HG03280 (cell line): ENCODE measurements around the gene RNF150.

ENCODE experiments used
- ATAC-seq: cut with Tn5 transposase; IDR thresholded peaks from one replicate; pipeline ENCODE4 v1.9.1; 2021; ENCODE audit warnings: mild to moderate bottlenecking, moderate library complexity; ENCODE audit not compliant: unreplicated experiment

Gene RNF150

DNA sequence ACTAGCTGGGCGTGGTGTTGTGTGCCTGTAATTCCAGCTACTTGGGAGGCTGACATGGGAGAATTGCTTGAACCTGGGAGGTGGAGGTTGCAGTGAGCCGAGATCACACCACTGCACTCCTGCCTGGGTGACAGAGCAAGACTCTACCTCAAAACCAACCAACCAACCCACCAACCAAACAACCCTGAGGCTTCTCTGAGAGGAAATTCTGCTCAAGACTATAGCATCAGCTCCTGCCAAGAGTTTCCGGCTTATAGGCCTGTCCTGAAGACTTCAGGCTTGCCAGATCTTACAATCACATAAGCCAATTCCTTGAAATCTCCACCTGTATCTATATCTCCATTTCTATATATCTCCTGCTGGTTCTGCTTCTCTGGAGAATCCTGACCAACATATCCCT, 203.3 kb downstream of the RNF150 start:
- no peak for ATAC-seq

DNA sequence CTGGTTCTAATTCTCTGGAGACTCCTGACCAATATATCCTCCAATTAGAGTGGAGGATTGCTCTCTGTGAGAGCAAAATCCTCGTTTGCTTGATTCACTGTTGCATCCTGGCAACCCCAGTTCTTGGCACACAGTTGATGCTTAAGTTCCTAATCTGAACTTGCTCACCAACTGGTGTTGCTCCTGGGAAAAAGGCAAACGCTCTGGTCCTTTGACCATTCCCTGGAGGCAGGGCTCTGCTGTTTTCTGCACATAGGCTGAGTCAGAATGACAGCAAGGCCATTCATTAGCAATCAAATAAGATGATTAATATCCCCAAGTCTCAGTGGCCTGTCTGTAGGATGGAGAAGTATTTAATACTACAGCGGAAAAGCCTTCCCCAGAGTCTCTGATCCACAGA, 204.4 kb downstream of the RNF150 start:
- ATAC-seq = no peak

DNA sequence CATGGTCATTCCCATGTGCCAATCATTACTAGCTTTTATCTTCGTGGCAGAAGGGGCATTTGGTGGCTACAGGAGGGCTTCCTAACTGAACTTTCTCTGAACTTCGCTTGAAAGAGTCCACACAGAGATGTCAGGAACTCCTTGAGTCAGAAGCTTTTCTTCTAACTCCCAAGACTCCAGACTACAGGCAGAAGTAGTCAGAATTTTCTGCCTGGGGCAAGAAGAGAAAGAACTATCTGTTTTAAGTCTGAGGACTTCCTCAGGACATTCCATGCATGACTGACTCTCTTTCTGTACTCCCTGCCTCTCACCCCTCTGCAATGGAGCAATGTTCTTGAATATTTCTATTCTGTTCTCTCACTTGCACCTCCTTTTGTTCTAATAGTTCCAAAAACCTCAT, 206.6 kb downstream of the RNF150 start:
- ATAC-seq = no peak

DNA sequence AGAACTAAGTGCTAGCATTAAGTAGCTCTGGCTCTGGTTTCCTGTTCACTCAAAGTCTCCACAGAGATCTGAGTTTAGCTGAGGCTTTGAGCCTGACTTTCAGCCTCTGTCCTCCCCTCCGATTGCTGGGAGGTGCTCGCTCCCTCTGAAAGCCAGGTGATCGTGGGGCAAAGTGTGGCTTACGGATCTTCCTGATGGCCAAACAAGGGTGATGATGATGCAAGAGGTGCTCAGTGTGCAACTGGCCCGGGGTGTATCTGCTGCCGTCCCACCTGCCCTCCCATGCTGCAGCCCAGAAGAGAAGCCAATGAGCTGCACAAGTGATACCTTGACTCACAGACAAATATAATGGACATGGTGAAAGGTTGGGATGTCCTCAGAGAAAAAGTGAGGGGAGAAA, 207.9 kb downstream of the RNF150 start:
- no peak for ATAC-seq

DNA sequence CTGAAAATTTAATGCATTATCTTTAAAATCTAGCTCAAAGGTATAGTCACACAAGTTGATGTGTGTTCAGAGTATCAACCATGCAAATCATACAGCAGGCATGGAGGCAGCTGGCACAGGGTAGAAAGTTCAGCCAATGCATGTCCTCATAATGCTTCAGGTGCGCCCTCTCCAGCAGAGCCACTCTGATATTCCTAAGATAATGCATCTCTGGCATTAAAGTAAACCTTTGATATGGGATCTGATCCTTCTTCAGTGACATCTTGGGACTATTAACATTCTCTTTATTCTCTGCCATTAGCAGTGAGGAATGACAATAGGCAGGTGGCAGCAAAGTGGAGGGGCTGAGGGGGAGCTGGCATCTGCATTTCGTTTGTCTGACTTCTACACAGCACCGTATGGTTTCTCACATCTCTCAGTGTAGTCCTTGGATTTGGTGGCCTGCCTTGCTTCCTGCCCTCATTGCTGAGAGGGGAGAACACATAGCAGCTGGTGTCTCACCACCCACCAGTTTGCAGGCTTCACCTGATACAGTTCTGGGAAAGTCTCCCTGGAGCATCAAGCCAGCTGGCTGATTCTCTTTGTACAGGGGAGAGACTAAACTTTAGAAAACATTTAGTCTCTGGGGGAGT, 208.4 kb downstream of the RNF150 start:
- ATAC-seq = no peak

DNA sequence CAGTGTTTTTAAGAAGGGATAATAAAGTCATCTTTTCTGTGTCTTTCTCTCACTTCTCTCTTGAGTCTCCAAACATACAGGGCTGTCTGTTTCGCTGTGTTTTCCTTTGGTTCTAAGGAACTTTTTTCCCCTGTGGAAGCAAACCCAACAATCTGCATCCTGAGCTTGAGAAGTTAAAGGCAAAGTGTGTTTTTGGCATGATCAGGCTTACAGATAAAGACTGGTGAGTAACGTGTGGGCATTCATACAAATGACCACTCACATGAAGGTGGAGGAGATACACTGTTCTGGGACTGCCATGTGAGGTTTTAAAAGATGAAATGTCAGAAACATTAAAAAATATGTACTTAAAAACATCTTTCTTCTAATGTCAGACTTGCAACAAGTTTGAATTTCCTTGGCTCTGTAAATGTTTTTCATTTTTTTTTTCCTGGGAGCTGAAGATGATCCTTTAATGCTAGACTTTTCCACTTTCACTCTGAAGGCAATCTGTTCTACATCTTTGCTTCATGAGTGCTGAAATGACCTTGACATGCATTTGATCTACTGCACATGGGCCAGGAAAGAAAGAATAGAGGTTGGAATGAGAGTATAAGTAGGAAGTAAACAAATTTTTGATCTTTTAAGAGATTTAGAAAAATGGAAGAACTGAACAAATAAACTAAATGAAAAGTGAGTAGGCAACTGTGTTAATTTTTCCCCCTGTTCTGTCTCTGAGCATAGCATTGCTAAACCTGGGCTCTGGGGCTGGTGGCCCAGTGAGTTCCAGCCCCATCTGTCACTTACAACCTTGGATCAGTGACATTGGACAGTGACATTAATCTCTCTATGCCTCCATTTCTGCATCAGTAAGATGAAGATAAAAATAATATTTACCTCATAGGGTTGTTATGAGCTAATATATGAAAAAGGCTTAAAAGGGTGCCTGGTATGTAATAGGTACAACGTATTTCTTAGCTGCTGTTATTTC, 226.0 kb downstream of the RNF150 start:
- no peak for ATAC-seq

DNA sequence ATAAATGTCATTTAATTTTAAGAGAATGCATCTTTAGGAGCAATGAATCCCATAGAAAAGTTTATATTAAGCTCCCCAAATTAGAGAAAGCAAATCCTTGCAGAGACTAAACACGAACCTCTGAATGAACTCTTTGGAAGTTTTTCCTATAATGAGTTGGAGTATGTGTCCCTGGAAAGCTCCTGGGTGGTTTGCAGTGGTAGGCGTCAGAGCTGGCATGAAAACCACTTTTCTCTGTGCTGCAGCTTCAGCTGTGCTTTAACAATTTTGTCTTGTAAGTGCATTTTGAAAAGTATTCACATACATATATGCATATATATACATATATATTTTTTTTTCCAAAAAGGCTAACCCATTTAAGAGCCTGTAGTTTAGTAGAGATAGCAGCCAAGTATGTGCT, 228.4 kb downstream of the RNF150 start:
- no peak for ATAC-seq

DNA sequence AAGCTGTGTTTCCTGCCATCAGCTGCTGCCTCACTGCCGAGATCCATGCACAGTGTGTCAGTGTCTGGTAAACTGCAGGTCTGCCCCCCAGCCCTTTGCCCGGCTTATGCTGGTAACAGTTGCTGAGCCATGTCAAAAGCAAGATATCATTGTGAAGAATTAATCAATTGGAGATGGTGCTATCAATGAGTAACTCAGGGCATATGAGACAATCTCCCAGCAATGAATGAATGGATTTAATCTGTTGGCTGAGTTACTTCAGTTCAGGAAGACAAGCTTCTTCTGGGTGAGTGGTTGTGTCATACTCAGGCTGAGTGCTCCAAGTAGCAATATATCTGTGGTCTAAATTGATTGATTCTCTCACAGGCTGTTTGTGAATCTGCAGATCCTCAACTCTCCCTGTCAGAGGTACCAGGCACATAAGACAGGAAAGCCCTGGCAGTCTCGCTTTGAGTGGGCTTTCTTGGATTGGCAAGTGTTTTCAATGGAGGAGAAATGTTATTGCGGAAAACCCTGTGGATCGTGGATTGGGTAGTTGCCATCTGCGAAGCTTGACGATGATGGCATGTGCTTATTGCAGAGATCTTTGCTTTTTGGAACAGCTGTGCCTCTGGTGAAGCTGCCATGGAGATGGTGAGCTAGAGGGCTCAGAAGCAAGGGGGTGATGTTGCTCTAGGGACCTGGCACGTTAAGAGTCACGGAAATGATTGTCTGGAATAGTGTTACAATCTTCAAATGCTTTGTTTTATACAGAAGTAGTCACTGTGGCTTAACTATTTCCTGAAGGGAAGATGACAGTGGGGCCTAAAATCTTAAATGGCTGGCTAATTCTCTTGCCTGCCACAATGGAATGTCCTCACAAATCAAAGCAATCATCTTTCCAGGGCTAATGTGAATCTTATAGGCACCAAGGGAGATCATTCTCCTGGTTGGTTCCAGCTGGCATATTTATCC, 229.5 kb downstream of the RNF150 start:
- no peak for ATAC-seq

DNA sequence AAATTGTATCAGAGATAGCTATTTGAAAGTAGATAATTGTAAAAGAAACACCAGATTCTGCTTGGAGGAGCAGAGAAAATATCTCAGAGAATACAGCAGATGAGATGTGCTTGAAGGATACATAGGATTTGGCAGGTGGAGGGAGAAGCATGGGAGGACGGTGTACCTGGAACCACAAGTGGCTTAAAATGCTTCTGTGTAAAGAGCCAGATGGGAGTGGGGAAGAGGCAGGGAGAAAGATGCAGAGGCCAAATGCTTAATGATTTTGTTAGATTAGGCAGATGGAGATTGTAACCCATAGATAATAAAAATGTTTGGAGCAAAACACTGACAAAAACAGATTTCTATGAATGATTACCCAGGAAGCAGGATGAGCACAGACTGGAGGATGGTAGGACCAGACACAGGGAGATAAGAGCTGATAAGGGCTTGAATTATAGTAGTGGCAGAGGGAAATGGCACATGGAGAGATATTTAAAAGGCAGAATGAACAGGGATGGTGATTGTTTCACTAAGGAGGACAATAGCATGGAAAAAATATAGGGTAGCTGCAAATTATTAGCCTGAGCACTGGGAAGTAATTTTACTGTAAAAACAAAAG, 231.4 kb downstream of the RNF150 start:
- ATAC-seq = no peak

DNA sequence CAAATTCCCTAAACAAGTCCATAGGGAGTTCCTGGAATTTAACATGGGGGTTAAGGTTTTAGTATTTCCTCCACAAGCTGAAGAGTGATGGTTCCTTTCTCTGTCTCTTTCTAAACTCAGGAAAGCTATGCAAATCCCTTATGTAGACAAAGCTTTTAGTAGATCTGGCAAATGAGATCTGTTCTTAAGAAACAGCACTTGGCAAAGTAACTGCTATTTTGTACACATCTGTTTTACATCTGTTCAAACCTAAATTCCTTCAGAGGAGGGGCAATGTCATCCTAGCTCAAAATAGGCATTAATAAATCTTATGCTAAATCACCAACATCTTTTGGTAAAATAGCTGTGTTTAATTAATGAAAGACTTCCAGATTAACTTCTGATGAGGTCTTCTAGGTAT, 239.3 kb downstream of the RNF150 start:
- no peak for ATAC-seq

DNA sequence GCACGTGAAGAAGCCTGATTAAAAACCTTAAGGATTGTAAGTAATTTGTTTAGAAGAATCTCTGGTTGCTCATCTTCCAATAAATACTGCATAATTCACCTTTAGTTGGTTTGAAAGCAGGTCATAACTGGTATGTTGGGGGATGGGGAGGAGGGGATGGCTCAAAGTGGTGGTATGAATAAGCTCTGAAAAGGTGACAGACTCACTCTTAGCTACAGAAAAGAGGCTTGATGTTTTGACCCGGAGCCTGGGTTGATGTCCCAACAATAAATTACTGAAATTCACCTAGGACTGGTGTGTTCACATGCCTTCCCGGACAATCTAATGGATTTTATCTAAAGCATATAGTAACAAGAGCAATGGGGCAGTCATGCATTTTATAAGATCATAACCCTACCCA, 245.2 kb downstream of the RNF150 start:
- no peak for ATAC-seq

DNA sequence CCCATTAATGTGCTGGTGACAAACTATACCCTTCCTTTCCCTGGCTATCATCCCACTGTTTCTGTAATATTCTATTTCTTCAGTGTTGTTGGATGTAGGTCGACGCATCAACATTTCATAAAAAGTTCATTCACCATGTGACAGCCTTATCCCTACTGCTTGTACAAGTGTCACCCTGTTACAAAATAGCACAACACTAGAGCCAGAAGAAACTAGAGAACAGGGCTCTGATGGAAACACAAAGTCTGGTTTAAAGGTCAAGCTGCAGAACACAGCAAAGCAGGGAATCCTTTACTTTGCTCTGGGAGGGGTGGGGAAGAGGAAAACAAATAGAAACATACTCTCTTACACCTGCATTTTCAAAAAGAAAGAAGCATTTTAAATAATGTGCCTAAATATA, 245.8 kb downstream of the RNF150 start:
- ATAC-seq = no peak

DNA sequence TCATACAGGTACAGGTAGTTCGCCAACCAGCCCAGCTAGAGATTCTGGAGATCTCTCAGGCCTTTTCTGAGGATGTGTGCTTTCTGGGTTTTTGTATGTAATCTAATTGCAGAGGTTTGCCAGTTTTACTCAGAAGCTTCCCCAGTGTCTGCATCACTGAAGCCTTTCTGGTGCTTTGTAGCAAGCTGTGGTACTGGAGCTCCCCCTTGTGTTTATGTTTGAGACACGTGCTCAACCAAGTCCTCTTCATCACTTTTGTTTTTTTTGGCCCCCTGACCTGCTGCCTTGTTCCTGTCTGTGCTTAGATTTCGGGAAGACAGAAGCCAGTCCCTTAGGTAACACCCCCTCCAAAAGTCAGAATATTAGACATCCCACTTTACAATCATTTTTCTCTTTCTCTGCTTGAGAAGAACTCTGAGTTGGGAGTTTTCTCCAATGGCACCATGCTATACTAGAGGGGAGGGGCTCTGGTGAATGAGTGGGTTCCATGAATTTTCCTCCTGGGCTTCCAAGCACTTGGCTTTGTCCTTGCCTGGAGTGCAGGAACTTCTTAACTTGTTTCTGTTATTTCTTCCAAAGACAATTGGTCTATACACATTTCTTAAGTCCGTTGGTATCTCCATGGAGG, 248.7 kb downstream of the RNF150 start:
- ATAC-seq = peak; percentile 92

DNA sequence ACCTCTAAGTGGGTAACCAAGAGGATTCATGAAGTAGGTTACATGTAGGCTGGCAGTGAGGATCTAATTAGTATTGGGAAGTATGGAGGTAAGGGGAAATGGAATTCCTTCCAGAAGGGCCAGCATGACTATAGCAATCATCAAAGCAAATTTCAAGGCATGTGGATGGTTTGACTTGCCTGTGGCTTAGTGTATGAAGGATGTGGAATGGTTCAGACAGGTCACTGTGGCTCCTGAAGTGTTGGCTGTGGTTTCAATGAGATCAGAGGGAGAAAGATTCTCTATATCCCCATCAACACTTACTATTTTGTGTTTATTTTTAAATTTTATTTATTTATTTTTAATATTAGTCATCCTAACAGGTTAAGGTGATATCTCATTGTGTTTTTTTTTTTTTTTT, 255.5 kb downstream of the RNF150 start:
- no peak for ATAC-seq

DNA sequence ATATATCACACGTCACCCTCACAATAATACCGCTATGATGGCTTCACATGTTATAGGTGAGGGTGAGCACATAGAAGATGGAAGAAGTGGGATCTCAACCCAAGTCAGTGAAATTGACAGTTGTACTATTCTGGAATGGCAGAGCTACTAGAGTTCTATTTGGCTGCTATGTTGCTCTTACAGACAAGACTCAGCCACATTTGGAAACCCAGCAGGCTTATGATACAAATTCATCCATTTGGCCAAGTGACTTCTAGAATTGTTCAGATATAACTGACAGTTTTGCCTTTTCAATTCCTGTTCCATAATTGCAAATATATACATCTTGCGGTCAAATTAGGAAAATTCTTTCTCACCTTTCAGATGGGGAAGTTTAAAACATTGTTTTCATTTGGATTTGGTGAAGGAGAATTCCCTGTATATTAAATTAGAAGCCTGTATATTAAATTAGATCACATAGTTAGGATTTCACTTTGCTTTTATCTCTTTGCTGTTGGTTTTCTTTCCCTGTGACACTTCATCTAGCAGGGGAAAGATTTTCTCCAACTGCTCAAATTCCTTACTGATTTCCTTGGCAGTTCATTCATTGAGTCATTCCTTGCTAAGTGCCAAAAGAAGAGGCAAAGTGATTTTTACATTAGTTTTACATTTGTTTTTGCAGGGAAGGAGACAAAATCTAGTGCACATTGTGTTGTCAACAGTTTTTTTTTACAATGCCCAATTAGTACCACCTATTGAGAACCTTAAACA, 256.5 kb downstream of the RNF150 start:
- ATAC-seq = no peak

DNA sequence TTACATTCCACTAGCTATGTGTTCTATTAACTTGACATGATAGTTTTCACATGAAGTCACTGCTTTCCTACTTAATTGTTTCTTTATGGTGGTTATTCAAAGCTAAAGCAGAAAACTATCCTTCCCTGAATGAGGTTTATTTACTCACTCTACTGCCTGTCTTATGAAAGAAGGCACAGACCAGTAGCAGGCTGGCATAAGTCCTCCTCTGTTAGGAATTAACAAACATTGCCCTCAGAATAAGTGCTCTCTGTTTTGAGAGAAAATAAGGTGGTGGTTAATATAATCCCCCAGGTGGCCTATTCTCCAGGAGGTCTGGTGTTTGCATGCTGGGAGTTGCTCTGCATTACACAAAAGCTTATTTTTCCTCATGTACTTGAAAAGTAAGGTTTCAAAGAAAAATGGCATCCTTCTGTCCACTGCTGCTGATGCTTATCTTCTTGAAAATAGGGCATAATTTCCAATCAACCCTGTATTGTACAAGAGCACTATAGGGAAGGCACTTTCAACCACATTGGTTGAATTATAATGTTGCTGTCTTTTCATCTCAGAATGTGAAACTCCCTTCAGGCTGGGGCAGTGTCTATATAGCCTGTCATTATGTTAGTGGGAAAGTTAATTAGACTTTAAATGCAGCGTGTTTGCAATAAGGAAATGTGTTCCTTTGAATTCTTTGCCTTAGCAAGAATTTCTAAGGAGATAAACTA, 257.4 kb downstream of the RNF150 start:
- no peak for ATAC-seq

DNA sequence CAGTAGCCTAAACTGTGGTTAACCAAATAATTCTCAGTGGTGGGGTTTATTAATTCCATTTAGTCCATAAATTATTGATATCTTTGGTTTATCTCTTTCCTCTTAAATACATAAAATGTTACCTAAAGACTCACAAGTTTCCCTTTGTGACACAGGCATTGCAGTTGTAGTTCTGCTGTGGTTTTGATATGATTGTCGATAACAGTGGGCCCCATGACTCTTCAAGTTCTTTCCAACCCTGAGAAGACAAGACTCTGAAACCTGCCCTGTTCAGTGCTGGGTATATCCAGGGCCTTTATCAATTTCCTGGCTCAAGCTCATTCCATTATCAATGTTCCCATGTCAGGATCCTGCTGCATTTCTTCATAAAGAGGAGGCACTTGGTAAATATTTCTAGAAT, 259.2 kb downstream of the RNF150 start:
- no peak for ATAC-seq

DNA sequence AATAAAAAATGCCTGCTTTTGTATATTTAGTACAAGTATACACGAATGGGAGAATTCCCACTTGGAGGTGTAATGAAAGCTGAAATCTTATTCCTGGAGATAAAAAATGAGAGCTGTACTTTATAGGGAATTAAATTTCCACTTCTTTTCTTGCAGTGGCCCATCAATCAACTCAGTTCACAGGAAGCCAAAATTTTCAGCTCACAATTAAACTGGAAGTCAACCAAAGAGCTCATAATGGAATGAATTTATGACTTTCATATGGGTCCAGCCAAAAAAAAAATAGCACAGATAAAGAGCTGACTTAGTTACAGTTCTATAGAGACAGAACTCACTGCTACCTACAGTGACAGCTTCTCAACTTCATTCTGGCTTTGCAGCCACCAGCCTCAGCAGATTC, 261.9 kb downstream of the RNF150 start:
- no peak for ATAC-seq

DNA sequence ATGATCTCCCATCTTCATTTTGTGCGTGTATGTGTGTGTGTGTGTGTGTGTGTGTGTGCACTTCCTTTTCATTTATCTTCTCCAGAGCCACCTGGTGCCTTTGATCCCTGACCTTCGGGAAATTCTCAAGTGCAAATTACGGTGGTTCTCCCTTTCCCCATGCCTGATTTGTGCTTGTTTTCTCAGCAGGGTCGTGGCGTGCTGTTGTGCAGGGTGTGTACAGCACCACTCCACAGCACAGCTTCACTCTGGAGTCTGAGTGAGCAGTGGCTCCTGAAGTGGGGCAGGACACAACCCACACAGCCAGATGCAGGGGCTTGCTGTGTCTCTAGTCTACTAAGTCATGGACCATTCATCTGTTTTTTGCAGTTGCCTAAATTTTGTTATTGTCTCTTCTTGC, 262.8 kb downstream of the RNF150 start:
- ATAC-seq = no peak
